Activated naive CD4-positive, alpha-beta T cell treated with anti-CD3 and anti-CD28 coated beads for 36 hours (primary cell): ENCODE measurements around the gene KRTAP4-4. TPM values are rescaled to one million over a fixed set of nuclear protein-coding genes. Genes with fewer than 3 reads are reported as not detected.
"Not testable (repeated sequence)": the region's sequence is repeated elsewhere in the genome, so short reads cannot be mapped to it uniquely, and the experiment has no call there.

Source experiments
- CTCF ChIA-PET: fragments of 350-600 bp; sonication (Branson Sonifier 250); formaldehyde crosslinking; loops from one replicate; lab custom pipeline; 2021; ENCODE audit warnings: antibody characterized with exemption; lab: Charles Lee
- DNase-seq: peaks from one replicate; pipeline ENCODE4 v3.0.0-alpha.2; 2020
- H3K27ac Mint-ChIP-seq: one replicate; pipeline ENCODE4 v1.8.0; 2021; ENCODE audit warnings: mild to moderate bottlenecking, mixed read lengths
- H3K27me3 Mint-ChIP-seq: one replicate; pipeline ENCODE4 v1.8.0; 2021; ENCODE audit warnings: low read depth, mixed read lengths
- H3K36me3 Mint-ChIP-seq: one replicate; pipeline ENCODE4 v1.8.0; 2021; ENCODE audit warnings: low read depth, mixed read lengths
- H3K4me1 Mint-ChIP-seq: one replicate; pipeline ENCODE4 v1.8.0; 2021; ENCODE audit warnings: low read depth, mixed read lengths
- H3K4me3 Mint-ChIP-seq: one replicate; pipeline ENCODE4 v1.8.0; 2021; ENCODE audit warnings: mild to moderate bottlenecking, moderate library complexity, mixed read lengths
- H3K9me3 Mint-ChIP-seq: one replicate; pipeline ENCODE4 v1.8.0; 2021; ENCODE audit warnings: mixed read lengths
- intact Hi-C: fragments of 100-400 bp; cut with micrococcal nuclease; formaldehyde crosslinking; loops from one replicate; pipeline ENCODE4 v1.15.1; 2023
- total RNA-seq, 2 experiments: library from RNA; stranded (reverse); gene quantifications; one replicate each; pipeline ENCODE4 v1.2.3, GENCODE V29; 2021

The KRTAP4-4 gene
- total RNA-seq, 2 experiments from 2014 or later: not detected

DNA sequence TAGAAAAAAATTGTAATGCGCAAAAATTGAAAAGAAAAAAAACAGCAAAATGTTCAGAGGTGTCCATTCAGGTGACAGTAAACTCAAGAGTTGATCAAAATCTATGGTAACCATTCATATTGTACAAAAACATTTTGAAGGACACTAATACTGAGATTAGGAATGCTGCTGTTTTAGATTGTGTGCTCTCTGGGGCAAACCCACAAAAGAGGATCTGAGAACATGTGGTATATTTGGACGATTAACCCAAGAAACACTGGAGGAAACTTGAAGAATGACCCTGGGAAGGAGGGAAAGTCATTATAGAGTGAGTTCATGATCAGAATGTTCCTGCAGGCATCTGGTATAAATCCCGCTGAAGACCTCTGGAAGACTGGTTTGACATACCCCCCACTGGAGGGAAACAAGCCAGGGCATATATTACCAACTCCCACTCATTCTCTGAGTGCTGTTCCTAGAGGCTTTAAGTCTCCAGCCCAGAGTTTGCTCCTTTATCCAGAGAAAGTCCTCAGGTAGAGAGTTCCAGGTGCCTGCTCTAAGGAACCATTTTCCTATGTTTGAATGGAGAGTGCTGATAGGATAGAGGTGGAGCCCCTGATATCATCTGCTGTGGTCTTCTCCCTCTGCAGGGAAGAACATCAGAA lies 16.3 kb upstream of the KRTAP4-4 start:
- intact Hi-C loops: no loop called here
- CTCF ChIA-PET: no interaction called here
- H3K27ac Mint-ChIP-seq: no peak overlapping the region
- no peak for DNase-seq
- no peaks in the 10 kb centered on the region for H3K9me3 Mint-ChIP-seq
- no peak overlapping the region for H3K4me3 Mint-ChIP-seq
- no peaks in the 10 kb centered on the region for H3K27me3 Mint-ChIP-seq
- no peaks in the 10 kb centered on the region for H3K4me1 Mint-ChIP-seq
- H3K36me3 Mint-ChIP-seq: no peaks in the 10 kb centered on the region

DNA sequence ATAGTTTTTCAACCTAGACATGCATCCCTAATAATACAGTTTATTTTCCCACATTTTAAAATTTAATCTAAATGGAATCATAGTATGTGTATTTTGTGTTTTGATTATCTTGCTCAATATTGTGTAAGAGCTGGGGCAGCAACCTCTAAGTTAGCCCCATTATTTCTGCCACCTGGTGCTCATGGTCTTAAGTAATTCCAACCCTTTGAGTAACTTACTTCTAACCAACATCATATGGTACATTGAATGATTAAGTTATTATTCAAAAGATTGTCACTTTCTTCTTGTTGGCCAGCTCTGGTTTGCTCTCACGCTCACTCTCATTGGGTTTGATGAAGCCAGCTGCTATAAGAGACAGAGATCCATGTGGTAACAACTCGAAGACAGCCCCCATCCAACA lies 11.3 kb upstream of the KRTAP4-4 start:
- H3K27ac Mint-ChIP-seq: no peak overlapping the region
- CTCF ChIA-PET: no interaction called here

DNA sequence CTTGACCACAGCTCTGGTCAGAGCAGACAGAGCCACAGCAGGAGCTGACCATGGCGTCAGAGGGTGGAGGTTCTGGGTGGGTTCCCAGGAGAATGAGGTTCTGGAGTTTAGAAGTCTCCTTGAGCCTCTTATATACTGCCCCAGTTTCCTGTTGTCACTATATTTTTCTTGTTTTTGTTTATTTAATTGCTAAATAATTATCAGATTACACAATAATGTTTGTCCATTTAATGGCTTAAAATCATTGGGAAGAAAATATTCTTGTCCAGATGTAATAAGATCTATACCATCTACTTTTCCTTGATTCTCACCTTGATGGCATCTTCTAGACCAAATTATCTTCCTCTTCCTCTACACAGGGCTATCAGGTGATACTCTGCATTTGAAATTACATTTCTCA lies 7.6 kb upstream of the KRTAP4-4 start, which contains the start of gene KRTAP4-3:
TSS of gene KRTAP4-3 (minus strand) at position 101 of the 400 bp plus-strand sequence. CDS start at position 52, 49 bp downstream.
- Mint-ChIP-seq H3K27me3 (no peaks in the 10 kb centered on the region), H3K27ac (no peak within 1 kb of the TSS)

More for the DNA sequence above, 11.3 kb upstream of the KRTAP4-4 start:
- no peak for DNase-seq
- Mint-ChIP-seq H3K36me3 (no peaks in the 10 kb centered on the region), H3K4me1 (no peaks in the 10 kb centered on the region), H3K27me3 (no peaks in the 10 kb centered on the region), H3K4me3 (no peak overlapping the region), H3K9me3 (no peaks in the 10 kb centered on the region)
- intact Hi-C loops: no loop called here

DNA sequence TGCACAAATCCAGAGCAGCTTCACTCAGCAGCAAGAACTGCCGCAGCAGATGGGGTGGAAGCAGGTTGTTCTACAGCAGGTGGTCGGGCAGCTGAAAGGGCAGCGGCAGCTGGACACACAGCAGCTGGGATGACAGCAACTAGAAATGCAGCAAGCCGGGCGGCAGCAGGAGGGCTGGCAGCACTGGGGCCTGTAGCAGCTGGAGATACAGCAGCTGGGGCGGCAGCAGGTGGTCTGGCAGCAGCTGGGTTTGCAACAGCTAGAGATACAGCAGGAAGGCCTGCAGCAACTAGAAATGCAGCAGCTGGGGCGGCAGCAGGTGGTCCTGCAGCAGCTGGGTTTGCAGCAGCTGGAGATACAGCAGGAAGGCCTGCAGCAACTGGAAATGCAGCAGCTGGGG lies 7.0 kb upstream of the KRTAP4-4 start:
- CTCF ChIA-PET: no interaction called here

More for the DNA sequence above, 7.6 kb upstream of the KRTAP4-4 start, which contains the start of gene KRTAP4-3:
- Mint-ChIP-seq H3K9me3 (no peaks in the 10 kb centered on the region), H3K36me3 (no peaks in the 10 kb centered on the region), H3K4me1 (no peaks in the 10 kb centered on the region), H3K4me3 (no peak within 1 kb of the TSS)
- intact Hi-C loops: no loop called here
- CTCF ChIA-PET: no interaction called here
- DNase-seq: no peak

DNA sequence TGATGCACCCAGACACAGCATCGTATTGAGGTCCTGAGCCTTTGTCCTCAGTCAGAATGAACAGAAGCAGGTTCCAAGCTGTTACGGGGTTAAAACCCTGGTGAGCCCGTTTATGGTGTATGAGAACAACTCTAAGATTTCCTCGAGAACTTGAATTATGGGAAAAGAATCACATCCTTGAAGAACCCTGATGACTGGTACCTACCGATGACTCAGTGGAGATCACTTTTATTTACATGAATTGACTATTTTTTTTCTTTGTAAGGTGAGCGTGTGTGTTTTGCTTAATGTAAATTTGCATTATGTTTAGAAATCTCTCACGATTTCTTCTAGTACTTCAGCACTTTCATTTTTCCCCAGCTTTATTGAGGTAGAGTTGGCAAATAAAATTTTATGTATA lies 3.3 kb upstream of the KRTAP4-4 start:
- Mint-ChIP-seq H3K4me3 (no peak overlapping the region), H3K4me1 (no peaks in the 10 kb centered on the region), H3K9me3 (no peaks in the 10 kb centered on the region), H3K36me3 (no peaks in the 10 kb centered on the region), H3K27ac (no peak overlapping the region), H3K27me3 (no peaks in the 10 kb centered on the region)
- CTCF ChIA-PET: no interaction called here
- intact Hi-C loops: no loop called here
- DNase-seq: no peak

More for the DNA sequence above, 7.0 kb upstream of the KRTAP4-4 start:
- Mint-ChIP-seq H3K27me3 (no peaks in the 10 kb centered on the region), H3K36me3 (no peaks in the 10 kb centered on the region), H3K9me3 (no peaks in the 10 kb centered on the region), H3K4me3 (no peak overlapping the region), H3K27ac (no peak overlapping the region), H3K4me1 (no peaks in the 10 kb centered on the region)
- intact Hi-C loops: no loop called here
- no peak for DNase-seq

DNA sequence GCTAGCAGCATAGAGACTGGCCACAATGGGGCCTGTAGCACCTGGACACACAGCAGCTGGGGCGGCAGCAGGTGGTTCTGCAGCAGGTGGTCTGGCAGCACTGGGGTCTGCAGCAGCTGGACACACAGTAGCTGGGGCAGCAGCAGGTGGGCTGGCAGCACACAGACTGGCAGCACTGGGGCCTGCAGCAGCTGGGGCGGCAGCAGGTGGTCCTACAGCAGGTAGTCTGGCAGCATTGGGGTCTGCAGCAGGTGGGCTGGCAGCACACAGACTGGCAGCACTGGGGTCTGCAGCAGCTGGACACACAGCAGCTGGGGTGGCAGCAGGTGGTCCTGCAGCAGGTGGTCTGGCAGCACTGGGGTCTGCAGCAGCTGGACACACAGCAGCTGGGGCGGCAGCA lies 358 bp downstream of the KRTAP4-4 start:
- H3K27me3 Mint-ChIP-seq, H3K9me3 Mint-ChIP-seq, H3K36me3 Mint-ChIP-seq, H3K4me1 Mint-ChIP-seq, DNase-seq, intact Hi-C loops, H3K4me3 Mint-ChIP-seq, H3K27ac Mint-ChIP-seq: not testable (repeated sequence)
- CTCF ChIA-PET: interaction anchor here (0.6 to 0.7 kb wide), 2 partner anchors 211 to 337 kb away, joined by 4 read pairs; no protein-coding TSS in a partner anchor

DNA sequence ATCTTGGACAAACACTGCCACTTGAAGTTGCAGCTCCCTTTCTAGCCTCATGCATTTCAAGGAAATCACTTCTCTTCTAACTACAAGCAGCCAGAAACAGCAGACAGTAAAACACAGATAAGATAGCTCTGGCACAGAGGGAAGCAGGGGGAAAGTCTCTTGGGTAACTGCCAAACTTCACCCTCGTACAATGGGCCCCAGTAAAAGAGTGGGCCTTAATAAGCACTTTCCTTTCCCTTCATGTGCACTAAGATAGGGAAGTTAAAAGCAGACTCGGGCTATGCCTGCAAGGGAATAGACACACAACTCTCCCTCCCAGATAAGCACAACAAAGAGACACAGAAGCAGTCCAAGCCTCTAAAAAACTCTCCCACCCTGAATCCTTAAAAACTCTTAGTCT lies 6.7 kb downstream of the KRTAP4-4 start:
- no peak overlapping the region for H3K4me3 Mint-ChIP-seq
- intact Hi-C loops: no loop called here
- no peak overlapping the region for H3K27ac Mint-ChIP-seq
- CTCF ChIA-PET: no interaction called here
- no peaks in the 10 kb centered on the region for H3K36me3 Mint-ChIP-seq
- H3K27me3 Mint-ChIP-seq: peaks cover 4% of the 10 kb centered on the region
- DNase-seq: no peak
- H3K9me3 Mint-ChIP-seq: no peaks in the 10 kb centered on the region
- H3K4me1 Mint-ChIP-seq: no peaks in the 10 kb centered on the region

DNA sequence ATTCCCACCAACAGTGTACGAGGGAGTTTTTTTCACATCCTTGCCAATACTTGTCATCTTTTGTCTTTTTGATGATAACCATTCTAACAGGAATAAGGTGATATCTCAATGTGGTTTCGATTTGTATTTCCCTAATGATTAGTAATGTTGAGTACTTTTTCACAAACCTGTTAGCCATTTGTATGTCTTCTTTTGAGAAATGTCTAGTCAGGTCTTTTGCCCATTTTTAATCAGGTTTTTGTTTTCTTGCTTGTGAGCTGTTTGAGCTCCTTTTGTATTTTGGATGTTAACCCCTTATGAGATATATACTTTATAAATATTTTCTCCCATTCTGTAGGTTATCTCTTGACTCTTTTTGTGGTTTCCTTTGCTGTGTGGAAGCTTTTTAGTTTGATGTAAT lies 9.0 kb downstream of the KRTAP4-4 start:
- Mint-ChIP-seq H3K4me3 (no peak overlapping the region), H3K4me1 (no peaks in the 10 kb centered on the region), H3K9me3 (no peaks in the 10 kb centered on the region), H3K27ac (no peak overlapping the region), H3K36me3 (no peaks in the 10 kb centered on the region), H3K27me3 (peaks cover 4% of the 10 kb centered on the region)
- intact Hi-C loops: no loop called here
- DNase-seq: no peak
- CTCF ChIA-PET: no interaction called here

DNA sequence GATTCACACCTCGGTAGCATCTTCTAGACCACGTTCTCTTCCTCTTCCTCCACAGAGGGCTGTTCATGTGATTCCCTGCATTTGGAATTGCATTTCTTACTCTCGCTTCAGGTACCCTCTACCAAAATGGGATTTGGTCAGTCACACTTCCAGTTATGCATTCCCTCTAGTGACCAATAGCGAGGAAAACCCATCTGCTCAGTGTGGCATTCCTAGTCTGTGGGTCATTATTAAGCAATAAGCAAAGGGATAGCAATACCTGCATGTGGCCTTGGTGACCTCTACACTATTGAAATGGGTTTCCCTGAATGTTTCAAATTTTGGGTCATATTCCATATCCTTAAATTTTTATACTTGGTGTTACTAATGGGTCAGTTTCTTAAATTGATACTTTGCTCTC lies 10.5 kb downstream of the KRTAP4-4 start:
- CTCF ChIA-PET: interaction anchor here (1.1 kb wide), 1 partner anchor 25 kb away, joined by 3 read pairs; no protein-coding TSS in a partner anchor
- Mint-ChIP-seq H3K4me3 (no peak overlapping the region), H3K27ac (no peak overlapping the region), H3K36me3 (no peaks in the 10 kb centered on the region), H3K4me1 (no peaks in the 10 kb centered on the region), H3K9me3 (no peaks in the 10 kb centered on the region), H3K27me3 (peaks cover 2% of the 10 kb centered on the region)
- DNase-seq: no peak
- intact Hi-C loops: no loop called here

DNA sequence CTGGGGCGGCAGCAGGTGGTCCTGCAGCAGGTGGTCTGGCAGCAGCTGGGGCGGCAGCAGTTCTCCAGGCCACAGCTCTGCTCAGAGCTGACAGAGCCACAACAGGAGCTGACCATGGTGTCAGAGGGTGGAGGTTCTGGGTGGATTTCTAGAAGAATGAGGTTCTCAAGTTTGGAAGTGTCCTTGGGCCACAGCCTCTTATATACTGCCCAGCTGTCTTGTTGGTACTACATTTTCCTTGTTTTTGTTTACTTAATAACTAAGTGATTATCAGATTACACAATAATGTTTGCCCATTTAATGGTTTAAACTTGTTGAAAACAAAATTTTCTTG lies 10.9 kb downstream of the KRTAP4-4 start, which contains the start of gene KRTAP4-5:
TSS of gene KRTAP4-5 (minus strand) at position 174 of the 334 bp plus-strand sequence. CDS start at position 116, 58 bp downstream.
- Mint-ChIP-seq H3K27ac (no peak within 1 kb of the TSS), H3K9me3 (no peaks in the 10 kb centered on the region), H3K4me1 (no peaks in the 10 kb centered on the region), H3K36me3 (no peaks in the 10 kb centered on the region), H3K27me3 (peaks cover 2% of the 10 kb centered on the region), H3K4me3 (no peak within 1 kb of the TSS)
- CTCF ChIA-PET: interaction anchor here (1.1 kb wide), 1 partner anchor 26 kb away, joined by 3 read pairs; no protein-coding TSS in a partner anchor
- intact Hi-C loops: no loop called here
- no peak for DNase-seq

DNA sequence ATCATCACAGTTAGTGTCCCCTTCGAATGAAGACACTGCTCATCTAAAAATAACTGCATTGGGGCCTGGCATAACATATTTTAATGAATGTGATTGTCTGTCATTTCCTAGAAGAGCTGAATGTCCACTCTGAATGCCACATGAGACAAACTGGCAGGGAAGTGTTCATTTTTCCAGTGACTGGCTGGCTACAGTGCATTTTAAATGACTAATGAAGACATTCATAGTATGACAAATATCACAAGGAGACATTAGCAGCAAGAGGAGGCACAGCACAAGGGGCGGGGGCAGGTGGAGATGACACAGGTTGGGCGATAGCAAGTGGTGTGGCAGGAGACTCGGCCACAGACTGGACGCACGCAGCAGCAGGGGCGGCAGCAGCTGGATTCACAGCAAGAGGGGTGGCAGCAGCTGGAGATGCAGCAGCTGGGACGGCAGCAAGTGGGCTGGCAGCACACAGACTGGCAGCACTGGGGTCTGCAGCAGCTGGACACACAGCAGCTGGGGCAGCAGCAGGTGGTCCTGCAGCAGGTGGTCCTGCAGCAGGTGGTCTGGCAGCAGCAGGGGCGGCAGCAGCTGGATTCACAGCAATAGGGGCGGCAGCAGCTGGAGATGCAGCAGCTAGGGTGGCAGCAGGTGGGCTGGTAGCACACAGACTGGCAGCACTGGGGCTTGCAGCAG lies 11.4 kb downstream of the KRTAP4-4 start:
- H3K9me3 Mint-ChIP-seq, H3K4me3 Mint-ChIP-seq, H3K27ac Mint-ChIP-seq, intact Hi-C loops, DNase-seq, H3K4me1 Mint-ChIP-seq, CTCF ChIA-PET, H3K36me3 Mint-ChIP-seq, H3K27me3 Mint-ChIP-seq: not testable (repeated sequence)

DNA sequence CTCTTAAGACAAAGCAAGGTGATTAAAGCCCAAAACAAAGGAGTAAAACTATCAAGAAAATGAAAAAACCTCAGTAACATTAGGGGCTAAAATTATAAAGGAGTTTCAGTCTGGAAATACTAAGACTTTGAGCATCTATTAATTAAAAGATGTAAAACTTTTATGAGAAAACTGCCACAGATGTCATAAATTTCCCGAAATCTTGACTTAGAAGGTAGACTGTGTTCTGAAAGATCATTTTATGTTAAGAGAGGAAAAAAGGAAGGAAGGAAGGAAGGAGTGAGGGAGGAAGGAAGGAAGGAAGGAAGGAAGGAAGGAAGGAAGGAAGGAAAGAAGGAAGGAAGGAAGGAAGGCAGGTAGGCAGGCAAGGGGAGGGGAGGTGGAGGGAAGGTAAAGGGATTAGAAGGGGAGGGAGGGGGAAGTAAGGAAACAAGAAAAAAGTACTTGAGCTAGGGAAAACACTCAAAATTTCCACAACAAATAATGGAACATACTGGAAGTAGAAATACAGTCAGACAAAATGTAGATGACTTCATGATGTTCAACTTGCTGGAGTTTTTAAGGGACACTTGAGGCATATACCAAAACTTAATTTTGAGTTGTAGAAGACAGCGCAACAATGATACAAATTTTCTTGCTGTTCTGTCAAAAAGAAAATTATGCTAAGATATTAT lies 12.9 kb downstream of the KRTAP4-4 start:
- intact Hi-C loops: no loop called here
- no peak for DNase-seq
- H3K4me1 Mint-ChIP-seq: no peaks in the 10 kb centered on the region
- H3K27me3 Mint-ChIP-seq: no peaks in the 10 kb centered on the region
- peaks cover 9% of the 10 kb centered on the region for H3K9me3 Mint-ChIP-seq
- CTCF ChIA-PET: no interaction called here
- H3K27ac Mint-ChIP-seq: no peak overlapping the region
- no peak overlapping the region for H3K4me3 Mint-ChIP-seq
- H3K36me3 Mint-ChIP-seq: no peaks in the 10 kb centered on the region
